Activated naive CD8-positive, alpha-beta T cell treated with anti-CD3 and anti-CD28 coated beads, Interleukin-2, amount 10 ng/mL, durations not matched to agents 7 days and 5 days (primary cell): Measurements from ENCODE around the gene SARS1. TPM values are rescaled to one million over a fixed set of nuclear protein-coding genes. Genes with fewer than 3 reads are reported as not detected.
"Not testable (repeated sequence)": the region's sequence is repeated elsewhere in the genome, so short reads cannot be mapped to it uniquely, and the experiment has no call there.

ENCODE experiments used
- ATAC-seq: fragments of 150-1000 bp; cut with Tn5 transposase; one replicate; pipeline ENCODE4 v1.10.0; 2021; ENCODE audit warnings: low read depth, moderate library complexity
- POLR2A ChIA-PET: fragments of 350-600 bp; sonication (Branson Sonifier 250); formaldehyde crosslinking; loops from one replicate; lab custom pipeline; 2021; ENCODE audit warnings: antibody characterized with exemption; lab: Charles Lee
- DNase-seq: peaks from one replicate; pipeline ENCODE4 v3.0.0; 2021
- H3K27ac Mint-ChIP-seq: one replicate; pipeline ENCODE4 v1.8.0; 2022; ENCODE audit warnings: mild to moderate bottlenecking, mixed read lengths
- H3K27me3 Mint-ChIP-seq: one replicate; pipeline ENCODE4 v1.8.0; 2022; ENCODE audit warnings: mild to moderate bottlenecking, moderate library complexity, mixed read lengths
- H3K36me3 Mint-ChIP-seq: one replicate; pipeline ENCODE4 v1.8.0; 2021; ENCODE audit warnings: mild to moderate bottlenecking, mixed read lengths
- H3K4me1 Mint-ChIP-seq: one replicate; pipeline ENCODE4 v1.8.0; 2021; ENCODE audit warnings: mixed read lengths
- H3K4me3 Mint-ChIP-seq: one replicate; pipeline ENCODE4 v1.8.0; 2022; ENCODE audit warnings: mild to moderate bottlenecking, moderate library complexity, mixed read lengths
- H3K9me3 Mint-ChIP-seq: one replicate; pipeline ENCODE4 v1.8.0; 2021; ENCODE audit warnings: mixed read lengths
- total RNA-seq, 2 experiments: library from RNA; stranded (reverse); gene quantifications; one replicate each; pipeline ENCODE4 v1.2.3, GENCODE V29; 2021

The SARS1 gene
- total RNA-seq, 2 experiments from 2014 or later = 176 to 184 TPM

DNA sequence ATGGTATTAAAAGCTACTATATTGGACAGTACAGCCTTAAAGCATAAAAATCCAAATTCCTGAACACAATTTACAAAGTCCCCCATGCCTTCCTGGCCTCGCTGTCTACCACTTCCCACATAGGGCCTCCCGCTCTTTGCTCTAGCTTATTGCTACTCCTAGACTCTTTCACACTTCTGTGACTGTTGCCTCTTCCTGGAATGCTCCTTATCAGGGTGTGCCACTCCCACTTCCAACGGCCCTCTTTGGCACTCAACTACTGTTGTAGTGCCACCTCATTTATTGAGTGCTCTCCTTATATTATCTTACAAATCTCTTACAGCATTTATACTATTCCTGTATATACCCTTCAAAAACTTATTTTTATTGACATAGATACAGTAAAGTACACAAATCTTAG is 4.8 kb downstream of the SARS1 start:
- DNase-seq = no peak
- peak overlapping the region; percentile 44 for H3K4me3 Mint-ChIP-seq
- peaks cover 31% of the 10 kb centered on the region for H3K4me1 Mint-ChIP-seq
- no peak for ATAC-seq
- H3K27ac Mint-ChIP-seq = peak overlapping the region; percentile 76
- no peaks in the 10 kb centered on the region for H3K27me3 Mint-ChIP-seq
- POLR2A ChIA-PET = no interaction called here
- peaks cover 47% of the 10 kb centered on the region for H3K36me3 Mint-ChIP-seq
- peaks cover 5% of the 10 kb centered on the region for H3K9me3 Mint-ChIP-seq

DNA sequence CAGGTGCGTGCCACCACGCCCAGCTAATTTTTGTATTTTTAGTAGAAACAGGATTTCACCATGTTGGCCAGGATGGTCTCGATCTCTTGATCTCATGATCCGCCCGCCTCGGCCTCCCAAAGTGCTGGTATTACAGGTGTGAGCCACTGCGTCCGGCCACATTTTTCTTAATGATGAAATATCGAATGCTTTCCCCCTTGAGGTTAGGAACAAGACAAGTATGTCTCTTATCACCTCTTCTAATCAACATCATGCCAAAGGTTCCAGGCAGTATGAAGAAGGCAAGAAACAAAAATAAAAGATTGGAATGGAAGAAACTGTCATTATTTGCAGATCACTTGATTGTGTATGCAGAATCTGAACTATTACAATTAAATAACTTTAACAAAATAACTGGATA is 7.5 kb downstream of the SARS1 start:
- Mint-ChIP-seq H3K27ac (peak overlapping the region; percentile 45), H3K36me3 (peaks cover 38% of the 10 kb centered on the region), H3K4me1 (peaks cover 29% of the 10 kb centered on the region)
- H3K9me3 Mint-ChIP-seq, ATAC-seq, H3K4me3 Mint-ChIP-seq, DNase-seq, H3K27me3 Mint-ChIP-seq, POLR2A ChIA-PET: not testable (repeated sequence)

DNA sequence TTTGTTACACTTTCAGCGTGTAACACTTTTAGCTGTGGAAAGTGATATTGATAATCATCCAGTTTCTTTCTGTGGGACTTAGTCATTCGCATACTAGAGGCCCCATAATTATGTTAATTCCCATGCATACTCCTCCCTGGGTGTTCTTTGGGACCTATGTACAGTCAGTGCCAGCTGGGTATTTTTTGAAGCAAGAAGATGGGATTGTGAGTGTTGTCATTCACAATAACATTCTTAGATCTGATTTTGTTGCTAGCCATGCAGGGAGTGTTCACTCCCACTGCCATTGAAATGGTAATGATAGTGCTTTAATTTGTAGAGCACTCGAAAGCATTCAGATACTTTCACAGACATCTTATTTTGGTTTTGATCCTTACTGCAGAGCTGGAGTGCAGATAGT is 11.6 kb downstream of the SARS1 start:
- Mint-ChIP-seq H3K27ac (no peak overlapping the region), H3K36me3 (peaks cover 28% of the 10 kb centered on the region), H3K9me3 (peaks cover 3% of the 10 kb centered on the region), H3K4me1 (peaks cover 19% of the 10 kb centered on the region), H3K4me3 (no peak overlapping the region), H3K27me3 (no peaks in the 10 kb centered on the region)
- no peak for ATAC-seq
- no peak for DNase-seq
- POLR2A ChIA-PET = interaction anchor here (1.5 to 2.9 kb wide), 2 partner anchors 11 to 24 kb away, joined by 4 to 13 read pairs; partner anchors contain the start of genes CELSR2 and SARS1

DNA sequence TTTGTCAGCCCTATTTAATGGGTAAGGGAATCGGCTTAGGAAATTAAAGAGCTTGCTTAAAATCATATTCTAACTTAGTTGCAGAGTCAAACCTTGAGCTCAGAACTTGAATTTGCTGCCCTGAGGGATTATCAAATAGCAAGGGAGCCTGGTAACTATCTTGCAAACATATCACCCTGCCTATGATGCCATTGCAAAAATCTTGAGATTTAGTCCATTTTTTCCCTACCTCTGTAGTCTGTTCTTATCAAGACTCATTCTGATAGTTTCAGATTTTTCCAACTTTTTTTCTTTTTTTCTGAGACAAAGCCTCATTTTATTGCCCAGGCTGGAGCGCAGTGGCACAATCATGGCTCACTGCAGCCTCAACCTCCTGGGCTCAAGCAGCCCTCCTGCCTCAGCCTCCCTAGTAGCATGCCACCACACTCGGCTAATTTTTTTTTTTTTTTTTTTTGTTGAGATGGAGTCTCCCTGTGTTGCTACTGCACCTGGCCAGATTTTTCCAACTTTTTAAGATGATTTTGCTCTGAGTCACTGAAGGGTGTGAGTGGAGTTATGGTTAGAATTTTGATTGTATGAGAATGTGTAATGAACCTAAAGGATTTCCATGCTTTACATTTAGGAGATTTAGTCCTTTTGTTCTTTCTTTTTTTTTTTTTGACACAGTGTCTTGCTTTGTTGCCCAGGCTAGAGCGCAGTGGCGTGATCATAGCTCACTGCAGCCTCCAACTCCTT is 12.2 kb downstream of the SARS1 start:
- Mint-ChIP-seq H3K27me3 (no peaks in the 10 kb centered on the region), H3K9me3 (peaks cover 3% of the 10 kb centered on the region), H3K4me3 (no peak overlapping the region), H3K27ac (no peak overlapping the region), H3K4me1 (peaks cover 18% of the 10 kb centered on the region), H3K36me3 (peaks cover 27% of the 10 kb centered on the region)
- POLR2A ChIA-PET = interaction anchor here (0.7 to 2.9 kb wide), 3 partner anchors 12 to 1155 kb away, joined by 4 to 13 read pairs (median 5); partner anchors contain the start of genes CELSR2 and SARS1
- DNase-seq (no peak), ATAC-seq (no peak)

DNA sequence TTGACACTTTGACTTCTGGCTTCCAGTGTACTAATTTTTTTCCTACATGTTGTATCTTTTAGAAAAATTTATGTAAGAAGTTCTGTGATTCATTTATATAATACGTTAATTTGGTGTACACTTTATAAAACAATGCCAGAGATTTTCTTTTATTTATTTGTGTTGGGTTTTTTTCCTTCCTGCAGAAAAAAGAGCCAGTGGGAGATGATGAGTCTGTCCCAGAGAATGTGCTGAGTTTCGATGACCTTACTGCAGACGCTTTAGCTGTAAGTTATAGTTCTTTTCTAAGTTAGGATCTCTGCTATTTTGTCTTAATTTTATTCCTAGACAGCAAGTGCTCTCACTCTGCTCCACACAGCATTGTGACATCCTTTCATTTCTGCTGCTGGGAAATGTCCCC is 14.4 kb downstream of the SARS1 start:
- ATAC-seq (no peak), DNase-seq (no peak)
- POLR2A ChIA-PET = no interaction called here
- Mint-ChIP-seq H3K27ac (no peak overlapping the region), H3K4me1 (peaks cover 11% of the 10 kb centered on the region), H3K27me3 (no peaks in the 10 kb centered on the region), H3K9me3 (no peaks in the 10 kb centered on the region), H3K36me3 (peaks cover 20% of the 10 kb centered on the region), H3K4me3 (no peak overlapping the region)

DNA sequence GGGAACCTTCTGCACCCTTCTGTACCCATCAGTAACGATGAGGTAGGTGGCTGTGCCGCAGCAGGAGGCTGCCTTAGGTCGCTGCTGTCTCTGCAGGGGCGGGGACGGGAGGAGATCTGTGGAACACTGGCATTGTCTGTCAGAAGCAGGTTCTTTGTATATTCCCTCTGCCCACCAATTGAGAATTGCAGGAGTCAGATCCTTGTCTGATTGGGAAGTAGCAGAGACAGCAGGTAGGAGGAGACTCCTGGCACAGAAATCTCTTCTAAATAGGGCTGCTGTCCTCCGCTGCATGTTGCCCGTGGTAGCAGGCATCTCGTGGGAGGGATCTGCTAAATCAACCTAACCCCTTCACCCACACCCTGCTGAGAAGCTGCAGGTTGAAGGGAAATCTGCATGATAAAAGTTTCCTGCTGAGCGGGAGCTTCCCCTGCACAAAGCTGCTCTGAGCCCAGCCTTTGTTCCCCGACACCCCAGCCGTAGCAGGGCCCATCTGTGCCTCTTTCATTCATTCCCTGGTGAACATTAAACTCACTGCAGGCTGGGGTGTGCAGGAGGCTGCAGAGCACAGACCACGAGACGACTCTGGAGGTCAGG is 15.9 kb downstream of the SARS1 start:
- no peak overlapping the region for H3K4me3 Mint-ChIP-seq
- H3K27me3 Mint-ChIP-seq = no peaks in the 10 kb centered on the region
- H3K9me3 Mint-ChIP-seq = no peaks in the 10 kb centered on the region
- H3K27ac Mint-ChIP-seq = no peak overlapping the region
- H3K36me3 Mint-ChIP-seq = peaks cover 19% of the 10 kb centered on the region
- DNase-seq = no peak
- H3K4me1 Mint-ChIP-seq = peaks cover 13% of the 10 kb centered on the region
- no peak for ATAC-seq
- POLR2A ChIA-PET = no interaction called here

GRCh38 chr1:109231066-109231465 is 17.3 kb downstream of the SARS1 start:
- ATAC-seq (no peak), DNase-seq (no peak)
- H3K27ac Mint-ChIP-seq = no peak overlapping the region
- H3K9me3 Mint-ChIP-seq = no peaks in the 10 kb centered on the region
- H3K4me3 Mint-ChIP-seq = no peak overlapping the region
- POLR2A ChIA-PET = interaction anchor here (2.8 kb wide), 1 partner anchor 17 kb away, joined by 10 read pairs; the partner anchor contains the start of gene SARS1
- no peaks in the 10 kb centered on the region for H3K27me3 Mint-ChIP-seq
- peaks cover 14% of the 10 kb centered on the region for H3K4me1 Mint-ChIP-seq
- H3K36me3 Mint-ChIP-seq = peaks cover 29% of the 10 kb centered on the region

- peak overlapping the region; percentile 39 for H3K27ac Mint-ChIP-seq
- POLR2A ChIA-PET = no interaction called here
- ATAC-seq (no peak), DNase-seq (no peak)
- H3K4me1 Mint-ChIP-seq = peaks cover 10% of the 10 kb centered on the region
- no peaks in the 10 kb centered on the region for H3K9me3 Mint-ChIP-seq
- H3K4me3 Mint-ChIP-seq = peak overlapping the region; percentile 7
- no peaks in the 10 kb centered on the region for H3K27me3 Mint-ChIP-seq
- peaks cover 24% of the 10 kb centered on the region for H3K36me3 Mint-ChIP-seq
These were observed 21.4 kb downstream of the SARS1 start for GRCh38 chr1:109235137-109235536.

DNA sequence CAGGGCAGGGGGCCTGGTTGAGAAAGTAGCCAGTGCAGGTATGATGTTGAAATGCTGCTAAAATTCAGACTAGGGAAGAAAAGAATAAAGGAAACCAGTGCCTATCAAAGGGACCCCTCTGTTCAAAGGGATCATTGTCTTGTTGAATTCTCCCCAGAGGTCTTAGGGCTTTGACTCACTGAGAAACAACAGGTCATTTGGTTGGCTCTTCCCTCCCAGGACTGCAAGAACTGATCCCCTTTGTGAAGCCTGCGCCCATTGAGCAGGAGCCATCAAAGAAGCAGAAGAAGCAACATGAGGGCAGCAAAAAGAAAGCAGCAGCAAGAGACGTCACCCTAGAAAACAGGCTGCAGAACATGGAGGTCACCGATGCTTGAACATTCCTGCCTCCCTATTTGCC is 23.8 kb downstream of the SARS1 start:
- ATAC-seq (no peak), DNase-seq (no peak)
- Mint-ChIP-seq H3K4me3 (no peak overlapping the region), H3K36me3 (peaks cover 18% of the 10 kb centered on the region), H3K27ac (no peak overlapping the region), H3K4me1 (peaks cover 17% of the 10 kb centered on the region), H3K9me3 (no peaks in the 10 kb centered on the region), H3K27me3 (peaks cover 3% of the 10 kb centered on the region)
- POLR2A ChIA-PET = no interaction called here

DNA sequence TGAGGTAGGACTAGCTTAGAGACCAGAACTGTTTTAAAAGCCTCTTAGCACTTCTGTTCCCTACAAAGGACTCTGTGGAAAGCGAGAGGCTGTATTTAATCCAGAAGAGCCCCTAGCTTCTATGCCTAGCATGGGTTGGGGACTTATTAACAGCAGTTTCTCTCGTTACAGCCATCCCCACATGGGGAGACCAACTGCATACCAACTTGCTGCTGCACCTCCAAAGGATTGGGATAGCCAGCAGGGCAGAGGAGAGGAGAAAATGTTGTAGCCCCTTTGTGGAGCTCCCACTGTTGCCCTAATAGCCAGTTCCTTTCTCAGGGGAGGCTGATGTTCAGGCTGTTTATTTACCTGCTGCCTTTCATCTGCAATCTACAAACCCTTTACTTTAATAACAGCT is 24.7 kb downstream of the SARS1 start:
- Mint-ChIP-seq H3K27me3 (peaks cover 9% of the 10 kb centered on the region), H3K4me1 (peaks cover 17% of the 10 kb centered on the region), H3K27ac (no peak overlapping the region), H3K9me3 (no peaks in the 10 kb centered on the region), H3K4me3 (no peak overlapping the region), H3K36me3 (peaks cover 18% of the 10 kb centered on the region)
- ATAC-seq (no peak), DNase-seq (no peak)
- POLR2A ChIA-PET = interaction anchor here (0.6 to 1.5 kb wide), 2 partner anchors 24 to 40 kb away, joined by 4 to 6 read pairs; partner anchors contain the start of gene SARS1

GRCh38 chr1:109239047-109239408 is 25.3 kb downstream of the SARS1 start:
- H3K27me3 Mint-ChIP-seq = peaks cover 9% of the 10 kb centered on the region
- DNase-seq = no peak
- peaks cover 17% of the 10 kb centered on the region for H3K4me1 Mint-ChIP-seq
- peaks cover 18% of the 10 kb centered on the region for H3K36me3 Mint-ChIP-seq
- no peak overlapping the region for H3K4me3 Mint-ChIP-seq
- POLR2A ChIA-PET = interaction anchor here (0.6 to 1.5 kb wide), 2 partner anchors 25 to 40 kb away, joined by 4 to 6 read pairs; partner anchors contain the start of gene SARS1
- no peak for ATAC-seq
- H3K9me3 Mint-ChIP-seq = no peaks in the 10 kb centered on the region
- H3K27ac Mint-ChIP-seq = no peak overlapping the region

- no peak overlapping the region for H3K4me3 Mint-ChIP-seq
- no peak overlapping the region for H3K27ac Mint-ChIP-seq
- POLR2A ChIA-PET = interaction anchor here (1.5 kb wide), 1 partner anchor 25 kb away, joined by 6 read pairs; the partner anchor contains the start of gene SARS1
- H3K27me3 Mint-ChIP-seq = peaks cover 13% of the 10 kb centered on the region
- ATAC-seq = peak; percentile 73
- H3K9me3 Mint-ChIP-seq = no peaks in the 10 kb centered on the region
- H3K36me3 Mint-ChIP-seq = peaks cover 18% of the 10 kb centered on the region
- H3K4me1 Mint-ChIP-seq = peaks cover 13% of the 10 kb centered on the region
- DNase-seq = no peak
These were observed 25.8 kb downstream of the SARS1 start for GRCh38 chr1:109239409-109240068.
